OCI-LY3 (cell line): Measurements from ENCODE around the gene PXK.

Source experiments
- EZH2phosphoT487 ChIP-seq: fragments of 200-600 bp; shearing (Covaris generic); IDR thresholded peaks from 2 replicates; pipeline ENCODE4 v1.6.1; 2018; ENCODE audit warnings: antibody characterized with exemption, mixed run types, low read depth
- TF ChIP-seq, protein P1 (sequence below): fragments of 200-600, 300-600 bp; sonication (generic); IDR thresholded peaks from 2 replicates; pipeline ENCODE4 v1.5.1; 2014; ENCODE audit warnings: antibody characterized with exemption, low read length, low read depth

DNA sequence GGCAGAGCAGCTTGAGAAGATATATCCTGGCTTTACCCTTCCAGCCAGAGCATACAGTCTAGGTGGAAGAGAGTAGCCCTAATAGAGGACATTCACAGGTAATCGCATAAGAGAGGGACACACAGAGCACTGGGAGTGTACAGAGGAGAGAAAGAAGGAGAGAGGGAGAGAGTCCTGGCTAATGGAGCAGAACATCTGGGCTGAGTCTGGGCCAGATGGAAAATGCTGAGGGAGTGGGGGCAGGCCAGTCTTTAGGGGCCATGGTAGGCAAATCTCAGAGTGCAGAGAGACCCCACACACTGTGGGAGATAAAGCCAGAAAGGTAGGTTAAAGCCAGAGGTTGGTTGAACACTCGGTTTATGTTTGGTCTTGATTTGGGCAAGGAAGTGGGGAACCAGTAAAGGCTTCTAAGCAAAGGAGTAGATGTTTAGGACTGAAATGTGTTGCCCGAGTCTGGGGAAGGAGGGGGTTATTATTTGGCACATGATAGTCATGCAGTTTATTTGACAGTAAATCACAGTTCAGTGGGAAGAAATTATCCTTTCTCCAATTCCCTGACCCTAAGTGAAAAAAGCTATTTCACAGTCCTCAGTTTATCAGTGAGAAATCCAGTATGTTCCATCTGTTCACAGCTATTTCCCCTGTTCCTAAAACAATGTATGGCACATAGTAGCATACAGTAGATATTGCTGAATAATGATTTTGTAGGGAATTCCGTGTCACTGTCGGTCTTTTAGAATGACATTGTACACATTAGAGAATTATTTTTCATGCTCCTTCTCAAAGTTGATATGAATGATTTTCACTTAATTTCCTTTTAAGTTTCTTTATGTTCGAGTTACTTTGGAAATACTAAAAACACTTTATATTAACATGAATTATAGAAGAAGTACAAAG lies 55.2 kb downstream of the PXK start:
- TF ChIP-seq, protein P1, sequence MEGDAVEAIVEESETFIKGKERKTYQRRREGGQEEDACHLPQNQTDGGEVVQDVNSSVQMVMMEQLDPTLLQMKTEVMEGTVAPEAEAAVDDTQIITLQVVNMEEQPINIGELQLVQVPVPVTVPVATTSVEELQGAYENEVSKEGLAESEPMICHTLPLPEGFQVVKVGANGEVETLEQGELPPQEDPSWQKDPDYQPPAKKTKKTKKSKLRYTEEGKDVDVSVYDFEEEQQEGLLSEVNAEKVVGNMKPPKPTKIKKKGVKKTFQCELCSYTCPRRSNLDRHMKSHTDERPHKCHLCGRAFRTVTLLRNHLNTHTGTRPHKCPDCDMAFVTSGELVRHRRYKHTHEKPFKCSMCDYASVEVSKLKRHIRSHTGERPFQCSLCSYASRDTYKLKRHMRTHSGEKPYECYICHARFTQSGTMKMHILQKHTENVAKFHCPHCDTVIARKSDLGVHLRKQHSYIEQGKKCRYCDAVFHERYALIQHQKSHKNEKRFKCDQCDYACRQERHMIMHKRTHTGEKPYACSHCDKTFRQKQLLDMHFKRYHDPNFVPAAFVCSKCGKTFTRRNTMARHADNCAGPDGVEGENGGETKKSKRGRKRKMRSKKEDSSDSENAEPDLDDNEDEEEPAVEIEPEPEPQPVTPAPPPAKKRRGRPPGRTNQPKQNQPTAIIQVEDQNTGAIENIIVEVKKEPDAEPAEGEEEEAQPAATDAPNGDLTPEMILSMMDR: no peak
- no peak for TF ChIP-seq EZH2phosphoT487
